Trophoblast cell (in vitro differentiated cells and primary cell): ENCODE data around the gene IPO8.
A peak's percentile ranks its signal among the peaks of the same experiment; 100 is the strongest.

Experiments
- DNase-seq, 2 donors: peaks; one replicate each; pipeline ENCODE4 v3.0.0-alpha.2; 2016
- H2AFZ ChIP-seq: 2 replicates; pipeline ENCODE4 v1.6.1; 2013; ENCODE audit warnings: low read length, moderate library complexity, mild to moderate bottlenecking; ENCODE audit not compliant: insufficient read depth, poor library complexity
- H2AK5ac ChIP-seq: 2 replicates; pipeline ENCODE4 v1.6.1; 2013; ENCODE audit warnings: mild to moderate bottlenecking, low read length
- H2BK120ac ChIP-seq: 2 replicates; pipeline ENCODE4 v1.6.1; 2013; ENCODE audit warnings: low read length, mild to moderate bottlenecking, moderate library complexity; ENCODE audit not compliant: insufficient read depth, poor library complexity
- H2BK12ac ChIP-seq: 2 replicates; pipeline ENCODE4 v1.6.1; 2013; ENCODE audit warnings: mild to moderate bottlenecking, low read length, moderate library complexity
- H2BK5ac ChIP-seq: 2 replicates; pipeline ENCODE4 v1.6.1; 2013; ENCODE audit warnings: low read length, low read depth, moderate library complexity, mild to moderate bottlenecking; ENCODE audit not compliant: poor library complexity
- H3K14ac ChIP-seq: 2 replicates; pipeline ENCODE4 v1.6.1; 2013; ENCODE audit warnings: mild to moderate bottlenecking, low read length
- H3K18ac ChIP-seq: 2 replicates; pipeline ENCODE4 v1.6.1; 2013; ENCODE audit warnings: mild to moderate bottlenecking, low read length
- H3K23ac ChIP-seq: 2 replicates; pipeline ENCODE4 v1.6.1; 2013; ENCODE audit warnings: low read length
- H3K27ac ChIP-seq: 2 replicates; pipeline ENCODE4 v1.5.1; 2013; ENCODE audit warnings: low read depth, mild to moderate bottlenecking, inconsistent platforms, low read length, moderate library complexity
- H3K27me3 ChIP-seq: 2 replicates; pipeline ENCODE4 v1.6.1; 2013; ENCODE audit warnings: inconsistent platforms, mild to moderate bottlenecking, low read length, moderate library complexity; ENCODE audit not compliant: insufficient read depth
- H3K36me3 ChIP-seq, 2 experiments: 1 replicate in 1 of 2; 2 replicates in 1 of 2; pipeline ENCODE4 v1.6.1; 2013; ENCODE audit warnings: low read length in 2 of 2, mild to moderate bottlenecking in 2 of 2, moderate library complexity in 1 of 2; ENCODE audit not compliant: insufficient read depth in 2 of 2, control insufficient read depth in 1 of 2
- H3K4ac ChIP-seq: 2 replicates; pipeline ENCODE4 v1.6.1; 2013; ENCODE audit warnings: low read depth, mild to moderate bottlenecking, low read length, moderate library complexity
- H3K4me1 ChIP-seq, 2 experiments: 1 replicate in 1 of 2; 2 replicates in 1 of 2; pipeline ENCODE4 v1.6.1; 2013; ENCODE audit warnings: low read length in 2 of 2, mild to moderate bottlenecking in 2 of 2, moderate library complexity in 1 of 2; ENCODE audit not compliant: insufficient read depth in 2 of 2, control insufficient read depth in 1 of 2
- H3K4me2 ChIP-seq: 2 replicates; pipeline ENCODE4 v1.6.1; 2013; ENCODE audit warnings: inconsistent platforms, mild to moderate bottlenecking, low read length, moderate library complexity
- H3K4me3 ChIP-seq: 2 replicates; pipeline ENCODE4 v1.5.1; 2013; ENCODE audit warnings: mild to moderate bottlenecking, low read depth, low read length, inconsistent platforms
- H3K79me1 ChIP-seq: one replicate; pipeline ENCODE4 v1.6.1; 2013; ENCODE audit warnings: low read length
- H3K79me2 ChIP-seq: 2 replicates; pipeline ENCODE4 v1.6.1; 2013; ENCODE audit warnings: low read length, mild to moderate bottlenecking; ENCODE audit not compliant: control insufficient read depth, insufficient read depth, poor library complexity
- H3K9ac ChIP-seq: 2 replicates; pipeline ENCODE4 v1.6.1; 2013; ENCODE audit warnings: mild to moderate bottlenecking, low read length
- H3K9me3 ChIP-seq: 2 replicates; pipeline ENCODE4 v1.6.1; 2013; ENCODE audit warnings: low read depth, mild to moderate bottlenecking, control low read depth, inconsistent platforms, low read length; ENCODE audit not compliant: insufficient read depth
- H4K12ac ChIP-seq: 2 replicates; pipeline ENCODE4 v1.6.1; 2013; ENCODE audit warnings: low read depth, mild to moderate bottlenecking, low read length, moderate library complexity
- H4K8ac ChIP-seq: 2 replicates; pipeline ENCODE4 v1.6.1; 2013; ENCODE audit warnings: low read depth, mild to moderate bottlenecking, low read length, moderate library complexity
- H4K91ac ChIP-seq: one replicate; pipeline ENCODE4 v1.6.1; 2013; ENCODE audit warnings: low read depth, mild to moderate bottlenecking, low read length, moderate library complexity
- WGBS: extraction: QIAGEN DNeasy Blood & Tissue Kit; methylation state at CpG from one replicate; pipeline ENCODE4 v1.1.7; 2013; ENCODE audit warnings: missing lambda C conversion rate; ENCODE audit not compliant: insufficient read length, insufficient coverage; ENCODE audit errors: extremely low coverage; 5-methylcytosine and 5-hydroxymethylcytosine counted together

IPO8 gene

GRCh38 chr12:30725739-30726138, 30.1 kb upstream of the IPO8 start:
- Histone ChIP-seq H3K4ac (no peak overlapping the region), H3K14ac (no peak overlapping the region), H4K12ac (no peak overlapping the region), H3K9ac (no peak overlapping the region), H3K27ac (no peak overlapping the region), H2BK5ac (no peak overlapping the region), H3K36me3 (peaks cover 5 to 7% of the 10 kb centered on the region in 2 experiments), H3K79me2 (no peaks in the 10 kb centered on the region), H3K9me3 (no peaks in the 10 kb centered on the region), H4K8ac (no peak overlapping the region), H3K23ac (no peak overlapping the region), H3K4me3 (no peak overlapping the region), H3K79me1 (no peaks in the 10 kb centered on the region), H3K27me3 (no peaks in the 10 kb centered on the region), H3K4me2 (no peak overlapping the region), H3K4me1 (no peaks in the 10 kb centered on the region), H2BK12ac (no peak overlapping the region), H2AFZ (no peak overlapping the region), H3K18ac (no peak overlapping the region), H4K91ac (no peak overlapping the region), H2BK120ac (no peak overlapping the region), H2AK5ac (no peak overlapping the region)
- peak in 1 of 2 donors; percentile 54 for DNase-seq
- no CpG with 5 or more reads among the region's 1 CpG for WGBS

- Histone ChIP-seq H3K27me3 (no peaks in the 10 kb centered on the region), H2AK5ac (no peak overlapping the region), H3K9me3 (no peaks in the 10 kb centered on the region), H3K23ac (no peak overlapping the region), H2BK12ac (no peak overlapping the region), H3K4me3 (no peak overlapping the region), H2BK5ac (no peak overlapping the region), H4K8ac (no peak overlapping the region), H3K4me1 (peaks cover 0 to 2% of the 10 kb centered on the region in 2 experiments), H3K79me2 (no peaks in the 10 kb centered on the region), H2AFZ (no peak overlapping the region), H2BK120ac (no peak overlapping the region), H3K79me1 (no peaks in the 10 kb centered on the region), H3K4ac (no peak overlapping the region), H3K14ac (no peak overlapping the region), H3K18ac (no peak overlapping the region), H4K91ac (no peak overlapping the region), H3K9ac (no peak overlapping the region), H3K4me2 (no peak overlapping the region), H3K36me3 (peaks cover 3% of the 10 kb centered on the region in 2 experiments), H4K12ac (no peak overlapping the region), H3K27ac (no peak overlapping the region)
- DNase-seq, result peak; percentile 1 to 34
- WGBS, result no CpG with 5 or more reads among the region's 1 CpG
These were observed 23.4 kb upstream of the IPO8 start for GRCh38 chr12:30719060-30719459.

- Histone ChIP-seq H2BK120ac (no peak overlapping the region), H3K14ac (no peak overlapping the region), H3K36me3 (peaks cover 4 to 7% of the 10 kb centered on the region in 2 experiments), H2BK12ac (no peak overlapping the region), H3K4me1 (no peaks in the 10 kb centered on the region), H3K79me1 (no peaks in the 10 kb centered on the region), H3K27ac (no peak overlapping the region), H2AK5ac (no peak overlapping the region), H4K8ac (no peak overlapping the region), H3K18ac (no peak overlapping the region), H3K27me3 (no peaks in the 10 kb centered on the region), H3K4ac (no peak overlapping the region), H3K9ac (no peak overlapping the region), H3K4me3 (no peak overlapping the region), H3K9me3 (no peaks in the 10 kb centered on the region), H4K12ac (no peak overlapping the region), H3K23ac (no peak overlapping the region), H2AFZ (no peak overlapping the region), H3K79me2 (no peaks in the 10 kb centered on the region), H3K4me2 (no peak overlapping the region), H2BK5ac (no peak overlapping the region), H4K91ac (no peak overlapping the region)
- no CpG with 5 or more reads among the region's 10 CpGs for WGBS
- no peak for DNase-seq
These were observed 12.1 kb upstream of the IPO8 start for GRCh38 chr12:30707613-30708342.

GRCh38 chr12:30706476-30706875, 10.8 kb upstream of the IPO8 start:
- no peaks in the 10 kb centered on the region for H3K79me2 ChIP-seq
- no peaks in the 10 kb centered on the region for H3K4me1 ChIP-seq
- peaks cover 3 to 7% of the 10 kb centered on the region in 2 experiments for H3K36me3 ChIP-seq
- H2BK12ac ChIP-seq, result no peak overlapping the region
- no peak overlapping the region for H4K91ac ChIP-seq
- H2BK5ac ChIP-seq, result no peak overlapping the region
- no peak overlapping the region for H3K14ac ChIP-seq
- no peak overlapping the region for H2AFZ ChIP-seq
- no peak overlapping the region for H3K9ac ChIP-seq
- H3K9me3 ChIP-seq, result no peaks in the 10 kb centered on the region
- no peak overlapping the region for H3K4me2 ChIP-seq
- H3K4me3 ChIP-seq, result no peak overlapping the region
- no peak for DNase-seq
- no peaks in the 10 kb centered on the region for H3K79me1 ChIP-seq
- no peaks in the 10 kb centered on the region for H3K27me3 ChIP-seq
- no peak overlapping the region for H3K27ac ChIP-seq
- no peak overlapping the region for H3K18ac ChIP-seq
- H4K8ac ChIP-seq, result no peak overlapping the region
- WGBS, result no CpG with 5 or more reads among the region's 2 CpGs
- H4K12ac ChIP-seq, result no peak overlapping the region
- no peak overlapping the region for H3K4ac ChIP-seq
- H3K23ac ChIP-seq, result no peak overlapping the region
- no peak overlapping the region for H2AK5ac ChIP-seq
- H2BK120ac ChIP-seq, result no peak overlapping the region
